Measurements from ENCODE around the gene FTO. TPM values are rescaled to one million over a fixed set of nuclear protein-coding genes. Genes with fewer than 3 reads are reported as not detected.

Gene FTO
- total and polyA plus RNA-seq, 2 of the 13 experiments (the other 11 are each of a cell fraction or from before 2014, with no cell fraction given) = 41.6 to 55.8 TPM

- no peaks in the 10 kb centered on the region for H4K20me1 ChIP-seq (ENCODE audit: insufficient read depth, low read length)
- H3K4me3 ChIP-seq (replicated peaks in 1 of 3; ENCODE audit: insufficient read depth in 1 of 3, low read depth in 2 of 3, low read length in 3 of 3) = no peak overlapping the region
- H3K36me3 ChIP-seq (replicated peaks in 1 of 2; ENCODE audit: control insufficient read depth in 1 of 2, insufficient read depth in 2 of 2, low read length in 2 of 2) = no peaks in the 10 kb centered on the region
- WGBS (ENCODE audit: low lambda C conversion rate) = 95% methylated on average over 7 of the region's 7 CpGs
- peaks cover 47% of the 10 kb centered on the region for H3K4me1 ChIP-seq (ENCODE audit: insufficient read depth, low read length)
- H3K9ac ChIP-seq (ENCODE audit: insufficient read depth, low read depth, low read length) = no peak overlapping the region
- H2AFZ ChIP-seq (ENCODE audit: low read length) = no peak overlapping the region
- in situ Hi-C loops (cut with HindIII; ENCODE audit: extremely low pct_ligation_motif_present, low pct_unique_long_range_greater_than_20kb) = loop anchor here (10.0 to 25.0 kb wide), 2 partner anchors 1077 to 1315 kb away; no protein-coding TSS in a partner anchor
- H3K79me2 ChIP-seq (ENCODE audit: insufficient read depth, low read length) = no peaks in the 10 kb centered on the region
- no peaks in the 10 kb centered on the region for H3K9me3 ChIP-seq (ENCODE audit: low read length)
- DNase-seq (ENCODE audit: low spot score) = no peak
- no TSS peak for BruUV-seq (replicated peaks)
- H3K4me2 ChIP-seq (ENCODE audit: low read depth, low read length) = no peak overlapping the region
- ATAC-seq = no peak
- TF ChIP-seq ZNF251 (CRISPR knock-in tag; IDR thresholded peaks at IDR 0.05) (no peak), ZBTB1 (CRISPR knock-in tag; IDR thresholded peaks at IDR 0.05; ENCODE audit: borderline replicate concordance) (no peak), ZC3H4 (CRISPR knock-in tag; IDR thresholded peaks at IDR 0.05; ENCODE audit: borderline replicate concordance) (no peak), ZNF333 (CRISPR knock-in tag; IDR thresholded peaks at IDR 0.05; ENCODE audit: borderline replicate concordance) (no peak), ZNF281 (CRISPR knock-in tag; IDR thresholded peaks at IDR 0.05; ENCODE audit: borderline replicate concordance) (no peak), DBP (CRISPR knock-in tag; IDR thresholded peaks at IDR 0.05; ENCODE audit: not compliant biosample characterization) (no peak), ZNF432 (CRISPR knock-in tag; IDR thresholded peaks at IDR 0.05; ENCODE audit: borderline replicate concordance) (no peak), CCDC6 (CRISPR knock-in tag; IDR thresholded peaks at IDR 0.05) (no peak), ZNF431 (CRISPR knock-in tag; IDR thresholded peaks at IDR 0.05; ENCODE audit: borderline replicate concordance, low read depth) (no peak)
- TF ChIP-seq, protein P1, sequence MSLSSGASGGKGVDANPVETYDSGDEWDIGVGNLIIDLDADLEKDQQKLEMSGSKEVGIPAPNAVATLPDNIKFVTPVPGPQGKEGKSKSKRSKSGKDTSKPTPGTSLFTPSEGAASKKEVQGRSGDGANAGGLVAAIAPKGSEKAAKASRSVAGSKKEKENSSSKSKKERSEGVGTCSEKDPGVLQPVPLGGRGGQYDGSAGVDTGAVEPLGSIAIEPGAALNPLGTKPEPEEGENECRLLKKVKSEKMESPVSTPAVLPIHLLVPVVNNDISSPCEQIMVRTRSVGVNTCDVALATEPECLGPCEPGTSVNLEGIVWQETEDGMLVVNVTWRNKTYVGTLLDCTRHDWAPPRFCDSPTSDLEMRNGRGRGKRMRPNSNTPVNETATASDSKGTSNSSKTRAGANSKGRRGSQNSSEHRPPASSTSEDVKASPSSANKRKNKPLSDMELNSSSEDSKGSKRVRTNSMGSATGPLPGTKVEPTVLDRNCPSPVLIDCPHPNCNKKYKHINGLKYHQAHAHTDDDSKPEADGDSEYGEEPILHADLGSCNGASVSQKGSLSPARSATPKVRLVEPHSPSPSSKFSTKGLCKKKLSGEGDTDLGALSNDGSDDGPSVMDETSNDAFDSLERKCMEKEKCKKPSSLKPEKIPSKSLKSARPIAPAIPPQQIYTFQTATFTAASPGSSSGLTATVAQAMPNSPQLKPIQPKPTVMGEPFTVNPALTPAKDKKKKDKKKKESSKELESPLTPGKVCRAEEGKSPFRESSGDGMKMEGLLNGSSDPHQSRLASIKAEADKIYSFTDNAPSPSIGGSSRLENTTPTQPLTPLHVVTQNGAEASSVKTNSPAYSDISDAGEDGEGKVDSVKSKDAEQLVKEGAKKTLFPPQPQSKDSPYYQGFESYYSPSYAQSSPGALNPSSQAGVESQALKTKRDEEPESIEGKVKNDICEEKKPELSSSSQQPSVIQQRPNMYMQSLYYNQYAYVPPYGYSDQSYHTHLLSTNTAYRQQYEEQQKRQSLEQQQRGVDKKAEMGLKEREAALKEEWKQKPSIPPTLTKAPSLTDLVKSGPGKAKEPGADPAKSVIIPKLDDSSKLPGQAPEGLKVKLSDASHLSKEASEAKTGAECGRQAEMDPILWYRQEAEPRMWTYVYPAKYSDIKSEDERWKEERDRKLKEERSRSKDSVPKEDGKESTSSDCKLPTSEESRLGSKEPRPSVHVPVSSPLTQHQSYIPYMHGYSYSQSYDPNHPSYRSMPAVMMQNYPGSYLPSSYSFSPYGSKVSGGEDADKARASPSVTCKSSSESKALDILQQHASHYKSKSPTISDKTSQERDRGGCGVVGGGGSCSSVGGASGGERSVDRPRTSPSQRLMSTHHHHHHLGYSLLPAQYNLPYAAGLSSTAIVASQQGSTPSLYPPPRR (CRISPR knock-in tag; IDR thresholded peaks at IDR 0.05; ENCODE audit: borderline replicate concordance) = no peak
- FAIRE-seq = no peak
- intact Hi-C loops (cut with micrococcal nuclease; ENCODE audit: unreplicated experiment) = loop anchor here (5.0 to 10.0 kb wide), 6 partner anchors 245 to 1515 kb away; partner anchors contain the start of gene IRX3
- POLR2A ChIA-PET = interaction anchor here (1.2 to 1.4 kb wide), 3 partner anchors 218 to 228 kb away, joined by 3 to 7 read pairs (median 3); no protein-coding TSS in a partner anchor
- CTCF ChIA-PET (ENCODE audit: low intra/inter-chr PET ratio, low total read pairs) = interaction anchor here (0.8 kb wide), 1 partner anchor 175 kb away, joined by 3 read pairs; no protein-coding TSS in a partner anchor
- no peak overlapping the region for H3K27ac ChIP-seq (ENCODE audit: extremely low read length, insufficient read depth, low read length)
- H3K27me3 ChIP-seq (ENCODE audit: control insufficient read depth in 1 of 2, insufficient read depth in 2 of 2, low read length in 2 of 2) = no peaks in the 10 kb centered on the region
These were observed 243.7 kb downstream of the FTO start for GRCh38 chr16:53947642-53948041.
